Right lobe of liver (tissue), 6 donors: ENCODE measurements around the gene SLC25A26. TPM values are rescaled to one million over a fixed set of nuclear protein-coding genes. Genes with fewer than 3 reads are reported as not detected.

Source experiments
- ATAC-seq, 4 donors: fragments of 200-7000 bp; cut with Tn5 transposase; one replicate each; pipeline ENCODE4 v1.9.1; 2020; ENCODE audit warnings: mild to moderate bottlenecking in 4 of 4, moderate library complexity in 4 of 4
- DNase-seq, 3 donors: peaks; one replicate each; pipeline ENCODE4 v3.0.0-alpha.2; 2020
- H3K27ac ChIP-seq, 3 donors: fragments of 200-600 bp; one replicate each; pipeline ENCODE4 v1.8.0; 2022
- H3K27me3 ChIP-seq, 2 donors: fragments of 200-600 bp; one replicate each; pipeline ENCODE4 v1.8.0; 2022
- H3K36me3 ChIP-seq, 4 donors: fragments of 200-600 bp; sonication (generic) in 1 of 4; one replicate each; pipeline versions ENCODE4 v1.5.1 to v1.8.0; 2017 to 2022; ENCODE audit warnings: control low read depth in 1 of 4
- H3K4me1 ChIP-seq, 4 donors: fragments of 200-600 bp; sonication (generic) in 1 of 4; one replicate each; pipeline versions ENCODE4 v1.5.1 to v1.8.0; 2017 to 2022; ENCODE audit warnings: control low read depth in 1 of 4
- H3K4me3 ChIP-seq, 3 donors: fragments of 200-600 bp; one replicate each; pipeline ENCODE4 v1.8.0; 2022
- H3K9me3 ChIP-seq, 4 donors: fragments of 200-600 bp; sonication (generic) in 1 of 4; one replicate each; pipeline versions ENCODE4 v1.5.1 to v1.8.0; 2017 to 2022; ENCODE audit warnings: control low read depth in 1 of 4
- POLR2A ChIP-seq: fragments of 450-650 bp; IDR thresholded peaks from one replicate; pipeline ENCODE4 v1.6.1; 2017; ENCODE audit warnings: antibody characterized with exemption, mild to moderate bottlenecking
- WGBS: methylation state at CpG from one replicate; pipeline ENCODE4 v1.1.6; 2018; ENCODE audit warnings: low coverage, low lambda C conversion rate; ENCODE audit not compliant: insufficient coverage; ENCODE audit errors: missing lambda C conversion rate; 5-methylcytosine and 5-hydroxymethylcytosine counted together
- intact Hi-C, 2 donors: fragments of 100-400 bp; cut with DNase I; formaldehyde crosslinking; loops; one replicate each; pipeline versions ENCODE4 v1.11.2 to v1.14.1; 2022
- total RNA-seq, 6 experiments: library from RNA; depleted of rRNA in 2 of 6; stranded (reverse); fragments of >200 nt in 2 of 6; fragmentation: NEBNext Ultra II Directional in 3 of 6; extraction: Animal tissue kit (Norgen Biotek cat#: 25700) in 3 of 6; gene quantifications; one replicate each; pipeline versions ENCODE4 v1.1.0 to v1.2.4, GENCODE V29; 2016 to 2023
- TF ChIP-seq, protein P1 (sequence below), 4 donors: fragments of 200-600 bp in 3 of 4; fragments of 450-650 bp in 1 of 4; IDR thresholded peaks; one replicate each; pipeline versions ENCODE4 v1.5.1 to v1.8.0; 2016 to 2022; ENCODE audit warnings: antibody characterized with exemption in 4 of 4, mild to moderate bottlenecking in 2 of 4
- donor health status: DM: no; HTN: yes; CAD: no.
- donor health status: DM: no; HTN: no; CAD: no.
- donor health status: DM: no; HTN: no; CAD: no.
- donor health status: DM: no; HTN: yes; CAD: no.
- donor health status: DM: no; HTN: yes; CAD: no.

Gene SLC25A26
- total RNA-seq, 6 experiments from 2014 or later = 11.2 to 17.4 (median 12.8) TPM

DNA sequence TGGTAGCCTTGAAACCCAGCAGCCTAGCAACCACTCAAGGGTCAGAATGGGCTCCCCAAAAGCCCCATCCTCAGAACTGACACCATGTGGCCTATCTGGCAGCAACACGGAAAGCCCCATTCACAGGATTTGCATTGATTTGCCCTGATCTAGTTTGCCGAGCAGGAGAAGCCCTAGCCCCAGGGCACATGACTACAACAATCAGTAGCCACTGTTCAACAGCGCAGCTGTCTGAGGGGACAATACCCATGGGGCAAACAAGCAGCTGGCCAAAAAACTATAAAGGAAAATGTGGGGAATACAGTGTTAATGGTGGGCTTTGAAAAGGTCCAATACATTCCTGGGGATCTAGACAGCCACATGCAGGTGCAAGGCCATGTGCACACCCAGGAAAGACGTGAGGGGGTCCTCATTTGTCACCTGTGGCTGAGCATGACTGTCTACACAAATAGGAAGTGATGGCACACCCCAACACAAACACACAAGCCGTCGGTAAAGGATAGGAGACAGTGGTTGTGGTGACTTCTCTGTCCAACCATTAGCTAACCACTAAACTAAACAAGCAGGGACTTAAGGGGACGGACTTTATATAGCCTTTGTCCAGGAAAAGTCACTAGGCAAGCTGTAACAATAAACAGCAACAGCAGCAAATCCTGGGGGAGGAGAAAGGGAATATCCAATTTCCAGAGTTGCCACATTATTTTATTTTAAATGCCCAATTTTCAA, 166.3 kb downstream of the SLC25A26 start:
- H3K36me3 ChIP-seq = peaks cover 0 to 39% (median 20%) of the 10 kb centered on the region in 4 donors
- H3K9me3 ChIP-seq = no peaks in the 10 kb centered on the region
- no peaks in the 10 kb centered on the region for H3K27me3 ChIP-seq
- no peak for ATAC-seq
- WGBS = 83% methylated on average over 5 of the region's 7 CpGs
- intact Hi-C loops = no loop called here
- no peaks in the 10 kb centered on the region for H3K4me1 ChIP-seq
- no peak for DNase-seq
- TF ChIP-seq POLR2A = no peak
- TF ChIP-seq, protein P1, sequence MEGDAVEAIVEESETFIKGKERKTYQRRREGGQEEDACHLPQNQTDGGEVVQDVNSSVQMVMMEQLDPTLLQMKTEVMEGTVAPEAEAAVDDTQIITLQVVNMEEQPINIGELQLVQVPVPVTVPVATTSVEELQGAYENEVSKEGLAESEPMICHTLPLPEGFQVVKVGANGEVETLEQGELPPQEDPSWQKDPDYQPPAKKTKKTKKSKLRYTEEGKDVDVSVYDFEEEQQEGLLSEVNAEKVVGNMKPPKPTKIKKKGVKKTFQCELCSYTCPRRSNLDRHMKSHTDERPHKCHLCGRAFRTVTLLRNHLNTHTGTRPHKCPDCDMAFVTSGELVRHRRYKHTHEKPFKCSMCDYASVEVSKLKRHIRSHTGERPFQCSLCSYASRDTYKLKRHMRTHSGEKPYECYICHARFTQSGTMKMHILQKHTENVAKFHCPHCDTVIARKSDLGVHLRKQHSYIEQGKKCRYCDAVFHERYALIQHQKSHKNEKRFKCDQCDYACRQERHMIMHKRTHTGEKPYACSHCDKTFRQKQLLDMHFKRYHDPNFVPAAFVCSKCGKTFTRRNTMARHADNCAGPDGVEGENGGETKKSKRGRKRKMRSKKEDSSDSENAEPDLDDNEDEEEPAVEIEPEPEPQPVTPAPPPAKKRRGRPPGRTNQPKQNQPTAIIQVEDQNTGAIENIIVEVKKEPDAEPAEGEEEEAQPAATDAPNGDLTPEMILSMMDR (IDR thresholded peaks at IDR 0.05) = no peak
- H3K27ac ChIP-seq = no peak overlapping the region
- H3K4me3 ChIP-seq = no peak overlapping the region

DNA sequence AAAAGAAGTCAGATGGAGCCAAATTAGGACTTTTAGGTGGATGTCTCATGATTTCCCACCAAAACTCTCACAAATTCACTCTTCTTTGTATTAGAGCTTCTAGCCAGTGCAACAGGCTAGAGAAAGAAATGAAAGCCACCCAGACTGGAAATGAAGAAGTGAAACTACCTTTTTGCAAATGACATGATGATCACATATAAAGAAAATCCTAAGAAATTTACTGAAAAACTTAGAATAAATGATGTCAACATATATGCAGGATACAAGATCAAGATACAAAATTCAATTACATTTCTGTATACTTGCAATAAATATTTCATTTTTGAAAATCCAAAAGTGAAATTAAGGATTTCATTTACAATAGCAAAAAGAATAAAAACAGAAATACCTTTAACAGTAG, 169.2 kb downstream of the SLC25A26 start:
- TF ChIP-seq, protein P1 (IDR thresholded peaks at IDR 0.05) = no peak
- TF ChIP-seq POLR2A = no peak
- Histone ChIP-seq H3K36me3 (peaks cover 0 to 25% (median 12%) of the 10 kb centered on the region in 4 donors), H3K4me3 (no peak overlapping the region), H3K4me1 (no peaks in the 10 kb centered on the region), H3K9me3 (no peaks in the 10 kb centered on the region), H3K27ac (no peak overlapping the region), H3K27me3 (no peaks in the 10 kb centered on the region)
- intact Hi-C loops = no loop called here
- no peak for DNase-seq
- no peak for ATAC-seq

DNA sequence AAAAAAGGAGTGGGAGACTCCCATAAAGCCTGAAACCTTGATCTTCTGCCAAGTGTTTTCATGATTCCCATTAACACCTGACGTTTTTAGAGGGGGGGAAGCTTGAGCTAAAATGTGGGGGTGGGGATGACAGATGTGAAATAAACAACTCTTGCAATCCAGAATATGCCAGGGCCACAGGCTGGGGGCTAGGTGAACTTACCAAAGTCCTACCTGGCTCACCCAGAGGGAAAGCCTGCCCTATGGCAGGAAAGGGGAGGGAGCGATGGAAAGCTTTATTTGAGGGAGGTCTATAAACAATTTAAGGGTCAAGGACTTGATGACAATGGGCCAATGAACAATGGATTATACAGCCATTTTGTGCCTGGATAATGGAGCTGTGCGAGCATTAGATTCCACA, 171.7 kb downstream of the SLC25A26 start:
- 87% methylated on average over 3 of the region's 3 CpGs for WGBS
- TF ChIP-seq, protein P1 (IDR thresholded peaks at IDR 0.05) = no peak
- TF ChIP-seq POLR2A = no peak
- intact Hi-C loops = no loop called here
- no peak overlapping the region for H3K4me3 ChIP-seq
- no peaks in the 10 kb centered on the region for H3K4me1 ChIP-seq
- no peaks in the 10 kb centered on the region for H3K9me3 ChIP-seq
- DNase-seq = no peak
- H3K36me3 ChIP-seq = peaks cover 0 to 29% (median 7%) of the 10 kb centered on the region in 4 donors
- no peaks in the 10 kb centered on the region for H3K27me3 ChIP-seq
- no peak for ATAC-seq
- H3K27ac ChIP-seq = no peak overlapping the region

DNA sequence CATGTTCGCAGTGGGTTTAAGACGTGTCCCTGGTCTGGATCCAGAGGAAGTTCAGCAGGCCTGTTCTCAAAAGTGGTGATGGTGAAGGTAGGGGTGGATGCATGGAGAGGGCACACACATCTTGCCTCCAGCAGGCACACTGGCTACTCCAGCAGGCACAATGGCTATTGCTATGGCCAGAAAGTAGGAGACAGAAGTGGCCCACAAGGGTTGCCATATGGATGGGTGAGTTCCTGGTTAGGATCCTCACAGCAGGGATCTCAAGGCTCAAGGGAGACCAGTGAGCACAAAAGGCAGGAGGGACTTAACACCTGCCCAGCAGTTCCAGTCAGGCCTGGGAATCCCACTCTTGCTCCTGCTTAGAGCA, 172.1 kb downstream of the SLC25A26 start:
- WGBS = 80% methylated on average over 1 of the region's 2 CpGs
- Histone ChIP-seq H3K4me1 (no peaks in the 10 kb centered on the region), H3K4me3 (no peak overlapping the region), H3K36me3 (peaks cover 0 to 33% (median 7%) of the 10 kb centered on the region in 4 donors), H3K27ac (no peak overlapping the region), H3K9me3 (no peaks in the 10 kb centered on the region), H3K27me3 (no peaks in the 10 kb centered on the region)
- no peak for ATAC-seq
- DNase-seq = no peak
- TF ChIP-seq POLR2A = no peak
- TF ChIP-seq, protein P1 (IDR thresholded peaks at IDR 0.05) = no peak
- intact Hi-C loops = no loop called here
